CD4-positive, CD25-positive, alpha-beta regulatory T cell (primary cell): ENCODE results near the gene MAGEB16. TPM values are rescaled to one million over a fixed set of nuclear protein-coding genes. Genes with fewer than 3 reads are reported as not detected.

Experiments
- ATAC-seq, 2 donors: fragments of 150-1000 bp; cut with Tn5 transposase; one replicate each; pipeline ENCODE4 v1.10.0; 2021; ENCODE audit warnings: low read depth in 2 of 2, moderate number of reproducible peaks in 2 of 2, moderate library complexity in 1 of 2
- DNase-seq, 3 donors: peaks; one replicate each; pipeline versions ENCODE4 v3.0.0 to v3.0.0-alpha.2; 2012 to 2022; ENCODE audit warnings: mixed read lengths in 1 of 3
- H3K27ac ChIP-seq: one replicate; pipeline ENCODE4 v1.7.0; 2013; ENCODE audit warnings: mild to moderate bottlenecking, low read length; ENCODE audit not compliant: insufficient read depth, poor library complexity, severe bottlenecking
- H3K27me3 ChIP-seq: one replicate; pipeline ENCODE4 v1.7.0; 2013; ENCODE audit warnings: low read length; ENCODE audit not compliant: control insufficient read depth, insufficient read depth
- H3K36me3 ChIP-seq: one replicate; pipeline ENCODE4 v1.7.0; 2013; ENCODE audit warnings: mild to moderate bottlenecking, low read length, moderate library complexity; ENCODE audit not compliant: control insufficient read depth, insufficient read depth
- H3K4me1 ChIP-seq: 2 replicates; pipeline ENCODE4 v1.7.0; 2013; ENCODE audit warnings: mild to moderate bottlenecking, low read length; ENCODE audit not compliant: insufficient read depth, control insufficient read depth, poor library complexity, severe bottlenecking
- H3K4me3 ChIP-seq: one replicate; pipeline ENCODE4 v1.7.0; 2013; ENCODE audit warnings: low read depth, mild to moderate bottlenecking, low read length, moderate library complexity
- H3K9me3 ChIP-seq, 2 experiments: 1 replicate in 1 of 2; 2 replicates in 1 of 2; pipeline ENCODE4 v1.7.0; 2013; ENCODE audit warnings: low read length in 2 of 2, mild to moderate bottlenecking in 1 of 2, moderate library complexity in 1 of 2; ENCODE audit not compliant: control insufficient read depth in 2 of 2
- H3K27ac Mint-ChIP-seq, 3 donors: one replicate each; pipeline ENCODE4 v1.8.0; 2020 to 2022; ENCODE audit warnings: mild to moderate bottlenecking in 3 of 3, mixed read lengths in 3 of 3, moderate library complexity in 2 of 3
- H3K27me3 Mint-ChIP-seq: one replicate; pipeline ENCODE4 v1.8.0; 2022; ENCODE audit warnings: mild to moderate bottlenecking, mixed read lengths
- H3K36me3 Mint-ChIP-seq: one replicate; pipeline ENCODE4 v1.8.0; 2020; ENCODE audit warnings: mixed read lengths
- H3K4me1 Mint-ChIP-seq, 4 donors: one replicate each; pipeline ENCODE4 v1.8.0; 2020 to 2022; ENCODE audit warnings: mixed read lengths in 4 of 4, mild to moderate bottlenecking in 1 of 4
- H3K4me3 Mint-ChIP-seq, 4 donors: one replicate each; pipeline ENCODE4 v1.8.0; 2020 to 2022; ENCODE audit warnings: mild to moderate bottlenecking in 4 of 4, mixed read lengths in 4 of 4, moderate library complexity in 3 of 4
- H3K9me3 Mint-ChIP-seq, 7 donors: one replicate each; pipeline ENCODE4 v1.8.0; 2020 to 2022; ENCODE audit warnings: mixed read lengths in 7 of 7, mild to moderate bottlenecking in 3 of 7, moderate library complexity in 2 of 7
- polyA plus RNA-seq, 4 donors: library from polyadenylated mRNA; unstranded; fragments of 300-500 nt; fragmentation: Illumina TruSeq; gene quantifications; one replicate each; pipeline ENCODE4 v1.2.3, GENCODE V29; 2021
- total RNA-seq: library from RNA; stranded (reverse); gene quantifications from one replicate; pipeline ENCODE4 v1.2.3, GENCODE V29; 2022

MAGEB16 gene
- total RNA-seq (not detected), polyA plus RNA-seq (not detected)

GRCh38 chrX:35798042-35798441, at the start of gene MAGEB16:
MAGEB16 (plus strand) TSS chrX:35798342; CDS start chrX:35802197, 3,855 bp downstream.
- no peak within 1 kb of the TSS for H3K4me3 Mint-ChIP-seq
- H3K4me1 Mint-ChIP-seq = no peaks in the 10 kb centered on the region

GRCh38 chrX:35773958-35774564, 24.1 kb upstream of the MAGEB16 start:
- Histone ChIP-seq H3K27me3 (no peaks in the 10 kb centered on the region), H3K4me1 (no peaks in the 10 kb centered on the region), H3K36me3 (no peaks in the 10 kb centered on the region), H3K4me3 (no peak overlapping the region), H3K9me3 (no peaks in the 10 kb centered on the region), H3K27ac (no peak overlapping the region)
- no peak for DNase-seq
- ATAC-seq = no peak
- Mint-ChIP-seq H3K4me3 (no peak overlapping the region), H3K4me1 (no peaks in the 10 kb centered on the region), H3K27me3 (no peaks in the 10 kb centered on the region), H3K9me3 (peaks cover 0 to 4% (median 0%) of the 10 kb centered on the region in 7 donors), H3K27ac (no peak overlapping the region), H3K36me3 (no peaks in the 10 kb centered on the region)

More at GRCh38 chrX:35798042-35798441, at the start of gene MAGEB16:
- no peaks in the 10 kb centered on the region for H3K9me3 ChIP-seq
- Mint-ChIP-seq H3K9me3 (peaks cover 0 to 10% (median 0%) of the 10 kb centered on the region in 7 donors), H3K27me3 (no peaks in the 10 kb centered on the region), H3K27ac (no peak within 1 kb of the TSS), H3K36me3 (no peaks in the 10 kb centered on the region)
- H3K27me3 ChIP-seq = no peaks in the 10 kb centered on the region
- no peaks in the 10 kb centered on the region for H3K4me1 ChIP-seq
- H3K4me3 ChIP-seq = no peak within 1 kb of the TSS
- no peak within 1 kb of the TSS for H3K27ac ChIP-seq
- no peaks in the 10 kb centered on the region for H3K36me3 ChIP-seq
- DNase-seq (no peak), ATAC-seq (no peak)

GRCh38 chrX:35785075-35785474, 13.1 kb upstream of the MAGEB16 start:
- no peaks in the 10 kb centered on the region for H3K9me3 ChIP-seq
- Mint-ChIP-seq H3K36me3 (no peaks in the 10 kb centered on the region), H3K4me3 (no peak overlapping the region), H3K27me3 (no peaks in the 10 kb centered on the region), H3K27ac (no peak overlapping the region), H3K4me1 (no peaks in the 10 kb centered on the region), H3K9me3 (peaks cover 0 to 9% (median 0%) of the 10 kb centered on the region in 7 donors)
- no peak overlapping the region for H3K4me3 ChIP-seq
- no peak for DNase-seq
- ATAC-seq = no peak
- H3K36me3 ChIP-seq = no peaks in the 10 kb centered on the region
- H3K27me3 ChIP-seq = no peaks in the 10 kb centered on the region
- no peaks in the 10 kb centered on the region for H3K4me1 ChIP-seq
- H3K27ac ChIP-seq = no peak overlapping the region

GRCh38 chrX:35786271-35786670, 11.9 kb upstream of the MAGEB16 start:
- no peaks in the 10 kb centered on the region for H3K4me1 ChIP-seq
- ATAC-seq (no peak), DNase-seq (no peak)
- H3K36me3 ChIP-seq = no peaks in the 10 kb centered on the region
- H3K4me1 Mint-ChIP-seq = no peaks in the 10 kb centered on the region
- no peaks in the 10 kb centered on the region for H3K36me3 Mint-ChIP-seq
- H3K4me3 ChIP-seq = no peak overlapping the region
- H3K9me3 Mint-ChIP-seq = peaks cover 0 to 6% (median 0%) of the 10 kb centered on the region in 7 donors
- no peak overlapping the region for H3K27ac Mint-ChIP-seq
- no peak overlapping the region for H3K4me3 Mint-ChIP-seq
- no peaks in the 10 kb centered on the region for H3K9me3 ChIP-seq
- no peaks in the 10 kb centered on the region for H3K27me3 ChIP-seq
- H3K27ac ChIP-seq = no peak overlapping the region
- H3K27me3 Mint-ChIP-seq = no peaks in the 10 kb centered on the region

- no peaks in the 10 kb centered on the region for H3K9me3 ChIP-seq
- peaks cover 0 to 5% (median 0%) of the 10 kb centered on the region in 7 donors for H3K9me3 Mint-ChIP-seq
- H3K36me3 ChIP-seq = no peaks in the 10 kb centered on the region
- H3K27me3 Mint-ChIP-seq = no peaks in the 10 kb centered on the region
- no peaks in the 10 kb centered on the region for H3K27me3 ChIP-seq
- H3K4me1 ChIP-seq = no peaks in the 10 kb centered on the region
- no peaks in the 10 kb centered on the region for H3K4me1 Mint-ChIP-seq
- no peak overlapping the region for H3K4me3 Mint-ChIP-seq
- ATAC-seq (no peak), DNase-seq (no peak)
- H3K27ac ChIP-seq = no peak overlapping the region
- H3K4me3 ChIP-seq = no peak overlapping the region
- H3K27ac Mint-ChIP-seq = no peak overlapping the region
- no peaks in the 10 kb centered on the region for H3K36me3 Mint-ChIP-seq
Observed at GRCh38 chrX:35787867-35788266, 10.3 kb upstream of the MAGEB16 start.

- Histone ChIP-seq H3K9me3 (no peaks in the 10 kb centered on the region), H3K27me3 (no peaks in the 10 kb centered on the region), H3K27ac (no peak overlapping the region), H3K36me3 (no peaks in the 10 kb centered on the region), H3K4me1 (no peaks in the 10 kb centered on the region), H3K4me3 (no peak overlapping the region)
- ATAC-seq (no peak), DNase-seq (no peak)
- Mint-ChIP-seq H3K27ac (no peak overlapping the region), H3K4me1 (no peaks in the 10 kb centered on the region), H3K9me3 (peaks cover 0 to 11% (median 0%) of the 10 kb centered on the region in 7 donors), H3K4me3 (no peak overlapping the region), H3K27me3 (no peaks in the 10 kb centered on the region), H3K36me3 (no peaks in the 10 kb centered on the region)
Observed at GRCh38 chrX:35800474-35800873, 2.3 kb downstream of the MAGEB16 start.

GRCh38 chrX:35809781-35810180, 11.6 kb downstream of the MAGEB16 start:
- Histone ChIP-seq H3K4me1 (no peaks in the 10 kb centered on the region), H3K4me3 (no peak overlapping the region), H3K36me3 (no peaks in the 10 kb centered on the region), H3K27me3 (no peaks in the 10 kb centered on the region), H3K27ac (no peak overlapping the region), H3K9me3 (no peaks in the 10 kb centered on the region)
- ATAC-seq (no peak), DNase-seq (no peak)
- no peaks in the 10 kb centered on the region for H3K27me3 Mint-ChIP-seq
- no peak overlapping the region for H3K27ac Mint-ChIP-seq
- H3K4me1 Mint-ChIP-seq = no peaks in the 10 kb centered on the region
- H3K36me3 Mint-ChIP-seq = no peaks in the 10 kb centered on the region
- H3K9me3 Mint-ChIP-seq = peaks cover 0 to 7% (median 2%) of the 10 kb centered on the region in 7 donors
- H3K4me3 Mint-ChIP-seq = no peak overlapping the region

GRCh38 chrX:35819241-35819640, 21.1 kb downstream of the MAGEB16 start:
- Histone ChIP-seq H3K27ac (no peak overlapping the region), H3K27me3 (no peaks in the 10 kb centered on the region), H3K4me3 (no peak overlapping the region), H3K9me3 (no peaks in the 10 kb centered on the region), H3K36me3 (no peaks in the 10 kb centered on the region), H3K4me1 (no peaks in the 10 kb centered on the region)
- DNase-seq = no peak
- no peak for ATAC-seq
- Mint-ChIP-seq H3K4me3 (no peak overlapping the region), H3K36me3 (no peaks in the 10 kb centered on the region), H3K9me3 (peaks cover 0 to 3% (median 2%) of the 10 kb centered on the region in 7 donors), H3K27me3 (no peaks in the 10 kb centered on the region), H3K27ac (no peak overlapping the region), H3K4me1 (peaks cover 0 to 4% (median 0%) of the 10 kb centered on the region in 4 donors)
